GM18519 (cell line): ENCODE data around the gene ELF4.

Experiments used
- ATAC-seq: cut with Tn5 transposase; IDR thresholded peaks from one replicate; pipeline ENCODE4 v1.9.1; 2021; ENCODE audit warnings: mild to moderate bottlenecking, moderate library complexity; ENCODE audit not compliant: unreplicated experiment, low FRiP score

Gene ELF4

GRCh38 chrX:130085551-130086446, 24.5 kb downstream of the ELF4 start:
- no peak for ATAC-seq

- ATAC-seq = no peak
These were observed 25.6 kb downstream of the ELF4 start for GRCh38 chrX:130084631-130085237.

GRCh38 chrX:130083656-130084382, 26.5 kb downstream of the ELF4 start:
- no peak for ATAC-seq

GRCh38 chrX:130083107-130083490, 27.2 kb downstream of the ELF4 start:
- ATAC-seq = no peak

- peak; percentile 49 for ATAC-seq
These were observed 27.8 kb downstream of the ELF4 start for GRCh38 chrX:130082244-130083106.

GRCh38 chrX:130081421-130082045, 28.8 kb downstream of the ELF4 start:
- ATAC-seq = no peak

- no peak for ATAC-seq
These were observed 29.4 kb downstream of the ELF4 start for GRCh38 chrX:130080791-130081367.

GRCh38 chrX:130079824-130080406, 30.4 kb downstream of the ELF4 start:
- no peak for ATAC-seq

- ATAC-seq = no peak
These were observed 34.5 kb downstream of the ELF4 start for GRCh38 chrX:130075777-130076176.

GRCh38 chrX:130072345-130072740, 38.0 kb downstream of the ELF4 start:
- no peak for ATAC-seq

GRCh38 chrX:130071611-130072344, 38.5 kb downstream of the ELF4 start:
- no peak for ATAC-seq

- ATAC-seq = no peak
These were observed 43.2 kb downstream of the ELF4 start for GRCh38 chrX:130066975-130067615.

GRCh38 chrX:130060122-130061069, 49.9 kb downstream of the ELF4 start:
- peak; percentile 89 for ATAC-seq

- no peak for ATAC-seq
These were observed 51.6 kb downstream of the ELF4 start for GRCh38 chrX:130058652-130059051.

- no peak for ATAC-seq
These were observed 53.1 kb downstream of the ELF4 start for GRCh38 chrX:130057209-130057608.

- ATAC-seq = no peak
These were observed 54.4 kb downstream of the ELF4 start for GRCh38 chrX:130055899-130056298.

GRCh38 chrX:130055103-130055502, 55.2 kb downstream of the ELF4 start:
- no peak for ATAC-seq
